DOHH2 (cell line): Measurements from ENCODE around the gene KANSL3.

Experiments used
- H3F3A ChIP-seq: fragments of 200-600 bp; sonication (generic), shearing (Covaris generic); 2 replicates; pipeline ENCODE4 v1.6.0; 2016; ENCODE audit warnings: antibody characterized with exemption, mild to moderate bottlenecking; ENCODE audit not compliant: control insufficient read depth, insufficient read depth
- H3K27ac ChIP-seq: fragments of 200-600 bp; sonication (generic); 2 replicates; pipeline ENCODE4 v1.5.1; 2014; ENCODE audit warnings: low read depth, mild to moderate bottlenecking, low read length, moderate library complexity
- H3K27me3 ChIP-seq: fragments of 200-600 bp; sonication (generic); 2 replicates; pipeline ENCODE4 v1.6.1; 2014; ENCODE audit warnings: mild to moderate bottlenecking, low read length, mixed read lengths; ENCODE audit not compliant: control insufficient read depth
- H3K36me3 ChIP-seq: fragments of 200-600 bp; sonication (generic); 2 replicates; pipeline ENCODE4 v1.6.1; 2014; ENCODE audit warnings: mild to moderate bottlenecking, low read length, moderate library complexity, mixed read lengths; ENCODE audit not compliant: control insufficient read depth
- H3K4me1 ChIP-seq: fragments of 200-600 bp; sonication (generic); 2 replicates; pipeline ENCODE4 v1.6.1; 2014; ENCODE audit warnings: mild to moderate bottlenecking, low read length, mixed read lengths; ENCODE audit not compliant: control insufficient read depth
- H3K4me2 ChIP-seq: fragments of 200-600 bp; sonication (generic); 2 replicates; pipeline ENCODE4 v1.6.0; 2014; ENCODE audit warnings: mild to moderate bottlenecking, low read length, moderate library complexity
- H3K4me3 ChIP-seq: fragments of 200-600 bp; sonication (generic); 2 replicates; pipeline ENCODE4 v1.5.1; 2014; ENCODE audit warnings: mild to moderate bottlenecking, low read length, mixed read lengths
- H3K79me2 ChIP-seq: fragments of 200-600 bp; sonication (generic); 2 replicates; pipeline ENCODE4 v1.6.1; 2014; ENCODE audit warnings: mild to moderate bottlenecking, low read length, mixed read lengths; ENCODE audit not compliant: control insufficient read depth
- H3K9me2 ChIP-seq: fragments of 200-600 bp; sonication (generic); replicated peaks from 2 replicates; pipeline ENCODE4 v1.6.1; 2014; ENCODE audit warnings: mild to moderate bottlenecking, low read length, mixed read lengths; ENCODE audit not compliant: control insufficient read depth
- H3K9me3 ChIP-seq: fragments of 200-600 bp; sonication (generic); 2 replicates; pipeline ENCODE4 v1.6.1; 2014; ENCODE audit warnings: antibody characterized with exemption, low read length, mixed read lengths; ENCODE audit not compliant: control insufficient read depth, insufficient read depth
- H4K20me1 ChIP-seq: fragments of 200-600 bp; sonication (generic); 2 replicates; pipeline ENCODE4 v1.6.0; 2014; ENCODE audit warnings: low read depth, mild to moderate bottlenecking, antibody characterized with exemption, low read length, moderate library complexity; ENCODE audit not compliant: control insufficient read depth, insufficient read depth
- CTCF ChIP-seq: fragments of 200-600 bp; sonication (generic); IDR thresholded peaks from one replicate; pipeline ENCODE4 v1.5.1; 2014; ENCODE audit warnings: antibody characterized with exemption, mild to moderate bottlenecking, low read depth, low read length; ENCODE audit not compliant: poor library complexity, severe bottlenecking
- EZH2phosphoT487 ChIP-seq: fragments of 200-600 bp; sonication (generic); IDR thresholded peaks from 2 replicates; pipeline ENCODE4 v1.6.1; 2017; ENCODE audit warnings: borderline replicate concordance, mild to moderate bottlenecking, antibody characterized with exemption, low read length, moderate library complexity, mixed read lengths

The KANSL3 gene

DNA sequence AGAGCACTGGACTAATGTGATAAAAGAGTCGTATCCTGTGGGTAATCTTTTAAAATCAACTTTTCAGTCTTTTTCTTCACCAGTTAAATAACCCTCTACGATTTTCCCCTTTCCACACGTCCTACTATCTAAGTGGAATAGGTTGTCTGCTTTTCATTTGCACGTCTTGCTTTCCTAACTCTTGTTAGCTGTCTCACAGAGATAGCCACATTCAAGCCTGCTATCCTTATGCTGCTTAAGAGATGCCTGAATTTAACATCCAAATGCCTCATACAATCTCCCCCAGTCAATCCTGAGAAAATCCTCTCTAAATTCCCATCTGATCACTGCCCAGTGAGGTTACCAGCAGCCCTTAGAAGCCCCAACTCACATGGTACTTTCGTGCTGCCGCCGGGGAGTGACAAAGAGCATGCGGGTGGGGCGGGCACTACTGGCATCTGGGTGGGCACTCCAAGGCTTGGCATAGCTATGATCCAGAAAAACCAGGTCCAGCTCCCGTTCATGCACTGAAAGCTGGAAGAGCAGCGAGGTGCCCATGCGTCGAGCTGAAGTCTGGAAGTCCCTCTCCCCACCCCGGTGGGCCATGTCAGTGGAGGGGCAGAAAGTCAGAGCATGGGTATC lies 1.5 kb downstream of the KANSL3 start:
- TF ChIP-seq CTCF (no peak), EZH2phosphoT487 (no peak)
- Histone ChIP-seq H3K9me2 (no peaks in the 10 kb centered on the region), H3K4me1 (peaks cover 28% of the 10 kb centered on the region), H3K27ac (no peak overlapping the region), H3K36me3 (peaks cover 43% of the 10 kb centered on the region), H3F3A (no peaks in the 10 kb centered on the region), H3K27me3 (no peaks in the 10 kb centered on the region), H3K9me3 (no peaks in the 10 kb centered on the region), H4K20me1 (peaks cover 9% of the 10 kb centered on the region; the same call in 1 of the 2 replicates), H3K4me3 (peak overlapping the region; percentile 80), H3K4me2 (peak overlapping the region; percentile 61), H3K79me2 (peaks cover 47% of the 10 kb centered on the region)

GRCh38 chr2:96633641-96634040 lies 4.5 kb downstream of the KANSL3 start:
- H3K27ac ChIP-seq: no peak overlapping the region
- H3K79me2 ChIP-seq: peaks cover 51% of the 10 kb centered on the region
- H3F3A ChIP-seq: no peaks in the 10 kb centered on the region
- no peaks in the 10 kb centered on the region for H3K9me2 ChIP-seq
- TF ChIP-seq EZH2phosphoT487 (no peak), CTCF (no peak)
- no peaks in the 10 kb centered on the region for H3K9me3 ChIP-seq
- H4K20me1 ChIP-seq: peaks cover 9% of the 10 kb centered on the region; the same call in 1 of the 2 replicates
- H3K36me3 ChIP-seq: peaks cover 65% of the 10 kb centered on the region
- no peak overlapping the region for H3K4me3 ChIP-seq
- H3K4me1 ChIP-seq: peaks cover 25% of the 10 kb centered on the region
- H3K27me3 ChIP-seq: no peaks in the 10 kb centered on the region
- no peak overlapping the region for H3K4me2 ChIP-seq

- Histone ChIP-seq H3K79me2 (peaks cover 41% of the 10 kb centered on the region), H3K27ac (no peak overlapping the region), H3F3A (no peaks in the 10 kb centered on the region), H3K9me2 (no peaks in the 10 kb centered on the region), H4K20me1 (peaks cover 11% of the 10 kb centered on the region; the same call in 1 of the 2 replicates), H3K4me3 (no peak overlapping the region), H3K9me3 (no peaks in the 10 kb centered on the region), H3K27me3 (no peaks in the 10 kb centered on the region), H3K36me3 (peaks cover 76% of the 10 kb centered on the region), H3K4me2 (no peak overlapping the region), H3K4me1 (peaks cover 17% of the 10 kb centered on the region)
- TF ChIP-seq EZH2phosphoT487 (no peak), CTCF (no peak)
Observed at GRCh38 chr2:96631804-96632435, 6.2 kb downstream of the KANSL3 start.
